Suppressor macrophage treated with lipopolysaccharide for 1 hour (primary cell): ENCODE results near the gene PHKB.

Experiments
- DNase-seq, 3 donors: peaks; one replicate each; pipeline ENCODE4 v3.0.0-alpha.2; 2020 to 2022

The PHKB gene

DNA sequence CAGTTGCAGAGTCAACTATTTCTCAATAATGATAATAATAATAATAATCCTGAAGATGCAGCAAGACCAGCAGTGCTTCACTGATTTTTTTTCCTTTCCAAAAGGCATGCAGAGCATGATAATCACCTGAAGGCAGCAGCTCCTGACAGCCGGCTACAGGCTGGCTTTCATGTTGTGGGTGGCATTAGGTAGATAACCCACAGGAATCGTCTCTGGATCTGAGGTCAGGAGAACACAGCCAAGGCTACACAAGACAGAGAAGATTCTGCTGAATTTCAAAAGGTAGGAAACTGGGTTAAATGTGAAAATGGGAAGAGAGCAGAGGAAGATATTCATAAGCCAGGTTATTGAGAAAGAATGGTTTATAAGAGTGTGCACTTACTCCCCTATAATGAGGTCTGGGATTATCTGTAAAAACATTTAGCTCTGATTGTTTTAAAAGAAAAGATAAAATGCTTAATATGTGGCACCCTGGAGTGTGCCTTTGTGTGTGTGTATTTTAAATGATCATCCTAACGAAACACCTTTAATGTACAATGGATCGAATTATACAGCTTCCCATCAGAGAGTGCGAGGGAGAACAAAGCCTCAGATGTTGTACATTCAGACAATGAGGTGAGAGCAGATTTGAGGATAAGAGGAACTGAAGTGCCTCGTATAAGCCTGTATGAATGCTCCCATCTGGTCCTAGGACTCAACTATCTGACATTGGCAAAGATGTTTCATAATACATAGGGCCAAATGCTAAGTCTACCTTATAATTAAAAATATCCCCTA lies 273.1 kb downstream of the PHKB start:
- DNase-seq: no peak

DNA sequence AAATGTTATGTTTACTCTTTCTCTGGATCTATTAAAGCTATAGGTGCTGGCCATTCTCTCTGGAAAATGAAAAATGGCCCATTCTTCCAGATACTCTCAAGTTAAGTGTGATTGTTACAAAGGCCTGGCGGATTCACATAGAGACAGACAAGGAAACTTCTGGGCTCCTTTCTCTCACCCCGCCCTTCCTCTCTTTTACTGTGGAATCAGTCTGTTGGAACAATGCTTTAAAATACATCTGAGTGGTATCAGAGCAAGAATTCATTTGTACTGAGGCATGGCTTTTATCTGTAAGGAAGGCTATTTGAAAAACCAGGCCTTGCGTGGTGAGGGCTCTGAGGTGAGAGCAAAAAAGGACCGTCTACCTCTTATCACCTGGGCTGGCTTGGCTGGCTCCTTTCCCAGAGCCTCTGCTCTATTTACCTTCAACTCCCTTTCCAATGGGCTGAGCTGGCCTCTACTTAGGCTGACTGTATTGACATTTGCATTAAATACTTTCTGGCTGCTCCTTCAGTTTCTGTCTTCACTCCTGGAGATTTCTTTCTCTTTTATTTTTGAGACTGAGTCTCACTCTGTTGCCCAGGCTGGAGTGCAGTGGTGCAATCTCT lies 274.0 kb downstream of the PHKB start:
- DNase-seq: no peak

DNA sequence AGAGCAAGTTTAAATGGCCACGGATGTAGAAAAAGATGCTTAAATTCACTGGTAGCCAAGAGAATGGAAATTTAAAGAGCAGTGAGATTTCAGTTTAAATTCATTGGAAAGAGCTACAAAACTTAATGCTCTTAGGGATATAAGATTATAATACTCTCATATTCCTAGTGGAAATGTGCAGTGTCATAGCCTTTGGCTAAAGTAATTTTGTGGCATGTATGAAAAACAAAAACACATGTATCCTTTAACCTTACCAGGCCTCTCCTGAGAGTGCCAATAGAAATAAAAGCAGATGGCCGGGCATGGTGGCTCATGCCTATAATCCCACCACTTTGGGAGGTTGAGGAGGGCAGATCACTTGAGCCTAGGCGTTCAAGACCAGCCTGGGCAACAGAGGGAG lies 289.2 kb downstream of the PHKB start:
- no peak for DNase-seq
